ENCODE results near the gene CCDC171.
"Not testable (repeated sequence)": the region's sequence is repeated elsewhere in the genome, so short reads cannot be mapped to it uniquely, and the experiment has no call there.

Gene CCDC171

GRCh38 chr9:15763371-15763770 is 210.5 kb downstream of the CCDC171 start:
- no peak for DNase-seq (ENCODE audit: low read depth)

- DNase-seq (ENCODE audit: low read depth): no peak
Observed at GRCh38 chr9:15764131-15764530, 211.3 kb downstream of the CCDC171 start.

GRCh38 chr9:15769547-15769946 is 216.7 kb downstream of the CCDC171 start:
- no peak for DNase-seq (ENCODE audit: low read depth)

- DNase-seq (ENCODE audit: low read depth): no peak
Observed at GRCh38 chr9:15778861-15779260, 226.0 kb downstream of the CCDC171 start.

GRCh38 chr9:15782106-15782505 is 229.3 kb downstream of the CCDC171 start:
- DNase-seq (ENCODE audit: low read depth): no peak

GRCh38 chr9:15785584-15785983 is 232.7 kb downstream of the CCDC171 start:
- no peak for DNase-seq (ENCODE audit: low read depth)

GRCh38 chr9:15786616-15787015 is 233.8 kb downstream of the CCDC171 start:
- DNase-seq (ENCODE audit: low read depth): no peak

GRCh38 chr9:15810219-15810899 is 257.5 kb downstream of the CCDC171 start:
- DNase-seq (ENCODE audit: low read depth): not testable (repeated sequence)

- DNase-seq (ENCODE audit: low read depth): no peak
Observed at GRCh38 chr9:15813076-15813475, 260.2 kb downstream of the CCDC171 start.

- DNase-seq (ENCODE audit: low read depth): no peak
Observed at GRCh38 chr9:15824310-15824709, 271.5 kb downstream of the CCDC171 start.

- DNase-seq (ENCODE audit: low read depth): no peak
Observed at GRCh38 chr9:15831384-15831783, 278.5 kb downstream of the CCDC171 start.

- no peak for DNase-seq (ENCODE audit: low read depth)
Observed at GRCh38 chr9:15834541-15834940, 281.7 kb downstream of the CCDC171 start.

GRCh38 chr9:15837079-15837679 is 284.3 kb downstream of the CCDC171 start:
- DNase-seq (ENCODE audit: low read depth): no peak

GRCh38 chr9:15842051-15842450 is 289.2 kb downstream of the CCDC171 start:
- no peak for DNase-seq (ENCODE audit: low read depth)

- no peak for DNase-seq (ENCODE audit: low read depth)
Observed at GRCh38 chr9:15843316-15843715, 290.5 kb downstream of the CCDC171 start.

- DNase-seq (ENCODE audit: low read depth): no peak
Observed at GRCh38 chr9:15843931-15844330, 291.1 kb downstream of the CCDC171 start.

GRCh38 chr9:15846611-15847010 is 293.8 kb downstream of the CCDC171 start:
- DNase-seq (ENCODE audit: low read depth): no peak

- no peak for DNase-seq (ENCODE audit: low read depth)
Observed at GRCh38 chr9:15849871-15850270, 297.0 kb downstream of the CCDC171 start.

- DNase-seq (ENCODE audit: low read depth): no peak
Observed at GRCh38 chr9:15851766-15852165, 298.9 kb downstream of the CCDC171 start.

- DNase-seq (ENCODE audit: low read depth): no peak
Observed at GRCh38 chr9:15856591-15856990, 303.7 kb downstream of the CCDC171 start.

GRCh38 chr9:15867334-15867733 is 314.5 kb downstream of the CCDC171 start:
- no peak for DNase-seq (ENCODE audit: low read depth)

- DNase-seq (ENCODE audit: low read depth): no peak
Observed at GRCh38 chr9:15867988-15868387, 315.1 kb downstream of the CCDC171 start.

GRCh38 chr9:15873573-15874177 is 320.8 kb downstream of the CCDC171 start:
- no peak for DNase-seq (ENCODE audit: low read depth)

- DNase-seq (ENCODE audit: low read depth): no peak
Observed at GRCh38 chr9:15882328-15882727, 329.5 kb downstream of the CCDC171 start.

Measured in stimulated activated CD8-positive, alpha-beta memory T cell treated with anti-CD3 and anti-CD28 coated beads, Interleukin-12 subunit alpha, Interleukin-12 subunit beta, amount 100 ng/mL, for 4 hours (primary cell).